ENCODE results near the gene DEPP1. TPM values are rescaled to one million over a fixed set of nuclear protein-coding genes. Genes with fewer than 3 reads are reported as not detected.
A peak's percentile ranks its signal among the peaks of the same experiment; 100 is the strongest.

Gene DEPP1
- total and polyA plus RNA-seq, 2 of the 13 experiments (the other 11 are each of a cell fraction or from before 2014, with no cell fraction given) = 14.8 to 270 TPM

DNA sequence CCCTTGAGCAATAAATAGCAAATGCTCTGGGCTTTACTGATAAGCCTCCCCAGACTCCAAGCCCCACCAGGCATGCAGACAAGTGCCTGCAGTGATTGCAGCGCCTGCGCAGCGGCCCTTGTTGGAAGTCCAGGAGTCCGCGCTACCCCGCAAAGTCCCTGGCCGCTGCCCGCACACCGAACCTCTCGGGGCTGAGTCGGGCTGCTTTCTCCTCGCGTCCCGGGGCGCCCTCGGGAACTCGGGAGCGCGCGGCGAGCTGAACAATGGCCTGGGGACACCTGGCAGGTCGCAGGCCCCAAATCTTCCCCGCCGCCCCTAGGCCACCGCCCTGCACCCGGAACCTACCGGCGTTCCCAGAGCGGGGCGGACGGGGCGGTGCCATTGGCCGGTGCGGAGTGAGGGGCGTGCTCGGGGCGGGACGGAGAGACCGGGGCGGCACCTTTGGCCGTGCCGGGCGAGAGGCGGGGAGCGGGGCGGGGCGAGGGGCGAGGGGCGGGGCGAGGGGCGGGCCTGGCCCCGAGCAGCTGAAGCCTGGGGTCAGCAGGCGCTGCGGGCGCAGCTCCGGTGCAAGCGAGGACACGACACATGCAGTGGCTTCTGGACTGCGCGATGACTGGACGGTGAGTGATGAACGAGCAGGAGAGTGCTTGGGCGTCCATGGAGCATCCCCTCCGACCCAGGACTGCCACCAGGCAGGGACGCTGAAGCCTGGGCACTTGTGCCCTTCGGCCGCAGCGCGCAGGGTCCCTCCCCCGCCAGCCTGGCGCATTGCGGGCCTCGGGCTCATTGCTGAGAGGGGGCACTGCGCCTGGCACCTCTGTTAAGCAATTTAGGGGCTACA, 19.1 kb downstream of the DEPP1 start, which contains the start of gene RASSF4 (continued):
- TF ChIP-seq ZNF558 (CRISPR knock-in tag; IDR thresholded peaks at IDR 0.05; ENCODE audit: borderline replicate concordance) = peak; percentile 45; the same call in 1 of the 2 replicates
- TF ChIP-seq AGO2 (optimal IDR thresholded peaks at IDR 0.05; ENCODE audit: low read depth, low read length) = peak; percentile 77
- TF ChIP-seq ZSCAN30 (CRISPR knock-in tag; IDR thresholded peaks at IDR 0.05) = 0 out of 2 replicates have a peak, but pooled peaks have one; percentile 37
- TF ChIP-seq ZNF563 (CRISPR knock-in tag; IDR thresholded peaks at IDR 0.05) = 0 out of 2 replicates have a peak, but pooled peaks have one; percentile 55
- TF ChIP-seq, protein P1, sequence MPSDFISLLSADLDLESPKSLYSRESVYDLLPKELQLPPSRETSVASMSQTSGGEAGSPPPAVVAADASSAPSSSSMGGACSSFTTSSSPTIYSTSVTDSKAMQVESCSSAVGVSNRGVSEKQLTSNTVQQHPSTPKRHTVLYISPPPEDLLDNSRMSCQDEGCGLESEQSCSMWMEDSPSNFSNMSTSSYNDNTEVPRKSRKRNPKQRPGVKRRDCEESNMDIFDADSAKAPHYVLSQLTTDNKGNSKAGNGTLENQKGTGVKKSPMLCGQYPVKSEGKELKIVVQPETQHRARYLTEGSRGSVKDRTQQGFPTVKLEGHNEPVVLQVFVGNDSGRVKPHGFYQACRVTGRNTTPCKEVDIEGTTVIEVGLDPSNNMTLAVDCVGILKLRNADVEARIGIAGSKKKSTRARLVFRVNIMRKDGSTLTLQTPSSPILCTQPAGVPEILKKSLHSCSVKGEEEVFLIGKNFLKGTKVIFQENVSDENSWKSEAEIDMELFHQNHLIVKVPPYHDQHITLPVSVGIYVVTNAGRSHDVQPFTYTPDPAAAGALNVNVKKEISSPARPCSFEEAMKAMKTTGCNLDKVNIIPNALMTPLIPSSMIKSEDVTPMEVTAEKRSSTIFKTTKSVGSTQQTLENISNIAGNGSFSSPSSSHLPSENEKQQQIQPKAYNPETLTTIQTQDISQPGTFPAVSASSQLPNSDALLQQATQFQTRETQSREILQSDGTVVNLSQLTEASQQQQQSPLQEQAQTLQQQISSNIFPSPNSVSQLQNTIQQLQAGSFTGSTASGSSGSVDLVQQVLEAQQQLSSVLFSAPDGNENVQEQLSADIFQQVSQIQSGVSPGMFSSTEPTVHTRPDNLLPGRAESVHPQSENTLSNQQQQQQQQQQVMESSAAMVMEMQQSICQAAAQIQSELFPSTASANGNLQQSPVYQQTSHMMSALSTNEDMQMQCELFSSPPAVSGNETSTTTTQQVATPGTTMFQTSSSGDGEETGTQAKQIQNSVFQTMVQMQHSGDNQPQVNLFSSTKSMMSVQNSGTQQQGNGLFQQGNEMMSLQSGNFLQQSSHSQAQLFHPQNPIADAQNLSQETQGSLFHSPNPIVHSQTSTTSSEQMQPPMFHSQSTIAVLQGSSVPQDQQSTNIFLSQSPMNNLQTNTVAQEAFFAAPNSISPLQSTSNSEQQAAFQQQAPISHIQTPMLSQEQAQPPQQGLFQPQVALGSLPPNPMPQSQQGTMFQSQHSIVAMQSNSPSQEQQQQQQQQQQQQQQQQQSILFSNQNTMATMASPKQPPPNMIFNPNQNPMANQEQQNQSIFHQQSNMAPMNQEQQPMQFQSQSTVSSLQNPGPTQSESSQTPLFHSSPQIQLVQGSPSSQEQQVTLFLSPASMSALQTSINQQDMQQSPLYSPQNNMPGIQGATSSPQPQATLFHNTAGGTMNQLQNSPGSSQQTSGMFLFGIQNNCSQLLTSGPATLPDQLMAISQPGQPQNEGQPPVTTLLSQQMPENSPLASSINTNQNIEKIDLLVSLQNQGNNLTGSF (CRISPR knock-in tag; IDR thresholded peaks at IDR 0.05) = peak; percentile 49; the same call in 1 of the 2 replicates
- TF ChIP-seq, protein P2, sequence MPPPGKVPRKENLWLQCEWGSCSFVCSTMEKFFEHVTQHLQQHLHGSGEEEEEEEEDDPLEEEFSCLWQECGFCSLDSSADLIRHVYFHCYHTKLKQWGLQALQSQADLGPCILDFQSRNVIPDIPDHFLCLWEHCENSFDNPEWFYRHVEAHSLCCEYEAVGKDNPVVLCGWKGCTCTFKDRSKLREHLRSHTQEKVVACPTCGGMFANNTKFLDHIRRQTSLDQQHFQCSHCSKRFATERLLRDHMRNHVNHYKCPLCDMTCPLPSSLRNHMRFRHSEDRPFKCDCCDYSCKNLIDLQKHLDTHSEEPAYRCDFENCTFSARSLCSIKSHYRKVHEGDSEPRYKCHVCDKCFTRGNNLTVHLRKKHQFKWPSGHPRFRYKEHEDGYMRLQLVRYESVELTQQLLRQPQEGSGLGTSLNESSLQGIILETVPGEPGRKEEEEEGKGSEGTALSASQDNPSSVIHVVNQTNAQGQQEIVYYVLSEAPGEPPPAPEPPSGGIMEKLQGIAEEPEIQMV (CRISPR knock-in tag; IDR thresholded peaks at IDR 0.05; ENCODE audit: low read depth) = peak; percentile 48; the same call in 1 of the 2 replicates
- TF ChIP-seq, protein P3, sequence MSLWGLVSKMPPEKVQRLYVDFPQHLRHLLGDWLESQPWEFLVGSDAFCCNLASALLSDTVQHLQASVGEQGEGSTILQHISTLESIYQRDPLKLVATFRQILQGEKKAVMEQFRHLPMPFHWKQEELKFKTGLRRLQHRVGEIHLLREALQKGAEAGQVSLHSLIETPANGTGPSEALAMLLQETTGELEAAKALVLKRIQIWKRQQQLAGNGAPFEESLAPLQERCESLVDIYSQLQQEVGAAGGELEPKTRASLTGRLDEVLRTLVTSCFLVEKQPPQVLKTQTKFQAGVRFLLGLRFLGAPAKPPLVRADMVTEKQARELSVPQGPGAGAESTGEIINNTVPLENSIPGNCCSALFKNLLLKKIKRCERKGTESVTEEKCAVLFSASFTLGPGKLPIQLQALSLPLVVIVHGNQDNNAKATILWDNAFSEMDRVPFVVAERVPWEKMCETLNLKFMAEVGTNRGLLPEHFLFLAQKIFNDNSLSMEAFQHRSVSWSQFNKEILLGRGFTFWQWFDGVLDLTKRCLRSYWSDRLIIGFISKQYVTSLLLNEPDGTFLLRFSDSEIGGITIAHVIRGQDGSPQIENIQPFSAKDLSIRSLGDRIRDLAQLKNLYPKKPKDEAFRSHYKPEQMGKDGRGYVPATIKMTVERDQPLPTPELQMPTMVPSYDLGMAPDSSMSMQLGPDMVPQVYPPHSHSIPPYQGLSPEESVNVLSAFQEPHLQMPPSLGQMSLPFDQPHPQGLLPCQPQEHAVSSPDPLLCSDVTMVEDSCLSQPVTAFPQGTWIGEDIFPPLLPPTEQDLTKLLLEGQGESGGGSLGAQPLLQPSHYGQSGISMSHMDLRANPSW (CRISPR knock-in tag; IDR thresholded peaks at IDR 0.05; ENCODE audit: borderline replicate concordance) = 0 out of 2 replicates have a peak, but pooled peaks have one; percentile 36
- TF ChIP-seq, protein P4, sequence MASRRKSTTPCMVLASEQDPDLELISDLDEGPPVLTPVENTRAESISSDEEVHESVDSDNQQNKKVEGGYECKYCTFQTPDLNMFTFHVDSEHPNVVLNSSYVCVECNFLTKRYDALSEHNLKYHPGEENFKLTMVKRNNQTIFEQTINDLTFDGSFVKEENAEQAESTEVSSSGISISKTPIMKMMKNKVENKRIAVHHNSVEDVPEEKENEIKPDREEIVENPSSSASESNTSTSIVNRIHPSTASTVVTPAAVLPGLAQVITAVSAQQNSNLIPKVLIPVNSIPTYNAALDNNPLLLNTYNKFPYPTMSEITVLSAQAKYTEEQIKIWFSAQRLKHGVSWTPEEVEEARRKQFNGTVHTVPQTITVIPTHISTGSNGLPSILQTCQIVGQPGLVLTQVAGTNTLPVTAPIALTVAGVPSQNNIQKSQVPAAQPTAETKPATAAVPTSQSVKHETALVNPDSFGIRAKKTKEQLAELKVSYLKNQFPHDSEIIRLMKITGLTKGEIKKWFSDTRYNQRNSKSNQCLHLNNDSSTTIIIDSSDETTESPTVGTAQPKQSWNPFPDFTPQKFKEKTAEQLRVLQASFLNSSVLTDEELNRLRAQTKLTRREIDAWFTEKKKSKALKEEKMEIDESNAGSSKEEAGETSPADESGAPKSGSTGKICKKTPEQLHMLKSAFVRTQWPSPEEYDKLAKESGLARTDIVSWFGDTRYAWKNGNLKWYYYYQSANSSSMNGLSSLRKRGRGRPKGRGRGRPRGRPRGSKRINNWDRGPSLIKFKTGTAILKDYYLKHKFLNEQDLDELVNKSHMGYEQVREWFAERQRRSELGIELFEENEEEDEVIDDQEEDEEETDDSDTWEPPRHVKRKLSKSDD (CRISPR knock-in tag; IDR thresholded peaks at IDR 0.05; ENCODE audit: low read depth) = peak; percentile 50; the same call in 1 of the 2 replicates
- TF ChIP-seq, protein P5, sequence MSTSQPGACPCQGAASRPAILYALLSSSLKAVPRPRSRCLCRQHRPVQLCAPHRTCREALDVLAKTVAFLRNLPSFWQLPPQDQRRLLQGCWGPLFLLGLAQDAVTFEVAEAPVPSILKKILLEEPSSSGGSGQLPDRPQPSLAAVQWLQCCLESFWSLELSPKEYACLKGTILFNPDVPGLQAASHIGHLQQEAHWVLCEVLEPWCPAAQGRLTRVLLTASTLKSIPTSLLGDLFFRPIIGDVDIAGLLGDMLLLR (CRISPR knock-in tag; IDR thresholded peaks at IDR 0.05) = no peak
- peak; percentile 19 for TF ChIP-seq ZNF564 (CRISPR knock-in tag; IDR thresholded peaks at IDR 0.05)
- TF ChIP-seq, protein P6, sequence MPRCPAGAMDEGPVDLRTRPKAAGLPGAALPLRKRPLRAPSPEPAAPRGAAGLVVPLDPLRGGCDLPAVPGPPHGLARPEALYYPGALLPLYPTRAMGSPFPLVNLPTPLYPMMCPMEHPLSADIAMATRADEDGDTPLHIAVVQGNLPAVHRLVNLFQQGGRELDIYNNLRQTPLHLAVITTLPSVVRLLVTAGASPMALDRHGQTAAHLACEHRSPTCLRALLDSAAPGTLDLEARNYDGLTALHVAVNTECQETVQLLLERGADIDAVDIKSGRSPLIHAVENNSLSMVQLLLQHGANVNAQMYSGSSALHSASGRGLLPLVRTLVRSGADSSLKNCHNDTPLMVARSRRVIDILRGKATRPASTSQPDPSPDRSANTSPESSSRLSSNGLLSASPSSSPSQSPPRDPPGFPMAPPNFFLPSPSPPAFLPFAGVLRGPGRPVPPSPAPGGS (CRISPR knock-in tag; IDR thresholded peaks at IDR 0.05) = no peak
- TF ChIP-seq HOXD1 (CRISPR knock-in tag; IDR thresholded peaks at IDR 0.05) = peak; percentile 67; the same call in 1 of the 2 replicates
